ENCODE data around the gene AACS.
A peak's percentile ranks its signal among the peaks of the same experiment; 100 is the strongest.

AACS gene

DNA sequence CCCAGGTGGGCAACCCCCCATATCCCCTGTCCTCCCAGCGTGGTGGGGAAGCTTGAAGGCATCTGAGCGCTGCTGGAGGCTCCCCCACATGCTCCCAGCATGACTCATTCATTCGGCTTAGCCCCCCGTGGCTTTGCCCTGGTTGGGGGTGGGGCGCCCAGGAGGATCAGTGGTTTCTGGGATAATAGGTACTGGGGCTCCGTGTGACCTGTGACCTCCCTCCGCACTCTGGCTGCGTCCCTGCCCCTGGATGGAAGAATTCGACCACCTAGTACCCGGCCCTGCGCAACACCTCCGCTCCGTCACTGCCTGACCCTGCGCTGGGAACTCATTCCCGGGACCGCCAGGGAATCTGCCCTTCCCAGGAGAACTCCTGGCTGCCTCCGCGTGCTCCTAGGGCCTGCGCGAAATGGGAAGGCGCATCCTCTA lies 120.1 kb downstream of the AACS start:
- Mint-ChIP-seq H3K4me3 (peak overlapping the region; percentile 25 to 33), H3K4me1 (ENCODE audit: low read depth in 2 of 2) (peaks cover 5 to 8% of the 10 kb centered on the region in 2 donors)

DNA sequence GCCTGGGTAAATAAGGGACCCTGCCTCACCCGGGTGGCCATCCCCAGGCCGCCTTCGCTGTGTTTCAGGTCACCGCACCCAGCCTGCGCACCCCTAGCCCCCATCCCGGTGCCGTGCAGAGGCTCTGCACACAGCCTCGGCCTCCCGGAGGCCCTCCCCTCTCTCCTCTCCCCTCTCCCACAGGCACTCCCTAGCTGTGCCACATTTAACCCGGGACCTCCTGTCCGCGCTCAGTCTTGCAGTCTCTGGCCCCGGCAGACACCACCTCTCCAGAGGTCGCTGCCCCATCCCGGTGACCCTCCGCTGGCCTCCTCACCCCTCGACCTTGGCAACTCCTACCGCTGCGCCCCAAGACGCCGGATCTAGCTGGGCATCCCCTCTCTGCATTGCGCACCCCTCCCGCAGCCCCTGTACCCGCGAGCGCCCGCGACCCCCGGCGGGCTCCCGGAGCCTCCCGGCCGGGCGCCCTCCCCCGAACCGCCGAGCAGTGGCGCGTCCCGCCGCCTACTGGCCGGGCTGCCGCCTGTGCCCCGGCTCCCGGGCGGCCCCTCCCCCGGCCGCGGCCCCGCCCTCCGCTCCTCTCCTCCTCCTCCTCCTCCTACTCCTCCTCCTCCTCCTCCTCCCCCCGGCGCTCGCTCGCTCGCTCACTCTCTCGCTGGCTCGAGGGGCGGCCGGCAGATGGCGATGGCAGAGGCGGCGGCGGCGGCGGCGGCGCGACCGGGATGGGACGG lies 120.7 kb downstream of the AACS start, which contains the start of gene TMEM132B:
Gene TMEM132B, plus strand, starts transcription at position 647 of the 731 bp plus-strand sequence.
- Mint-ChIP-seq H3K27me3 (peaks cover 74 to 88% of the 10 kb centered on the region in 2 donors), H3K4me3 (peak within 1 kb of the TSS; percentile 25 to 60), H3K9me3 (no peaks in the 10 kb centered on the region), H3K4me1 (ENCODE audit: low read depth in 2 of 2) (peaks cover 5 to 8% of the 10 kb centered on the region in 2 donors), H3K36me3 (ENCODE audit: insufficient read depth) (no peaks in the 10 kb centered on the region), H3K27ac (no peak within 1 kb of the TSS)
- no peak for DNase-seq
- ATAC-seq (replicated peaks), result no peak

More for the DNA sequence above, 120.1 kb downstream of the AACS start:
- no peaks in the 10 kb centered on the region for H3K9me3 Mint-ChIP-seq
- DNase-seq, result no peak
- H3K36me3 Mint-ChIP-seq (ENCODE audit: insufficient read depth), result no peaks in the 10 kb centered on the region
- ATAC-seq (replicated peaks), result no peak
- peaks cover 74 to 88% of the 10 kb centered on the region in 2 donors for H3K27me3 Mint-ChIP-seq
- H3K27ac Mint-ChIP-seq, result no peak overlapping the region

DNA sequence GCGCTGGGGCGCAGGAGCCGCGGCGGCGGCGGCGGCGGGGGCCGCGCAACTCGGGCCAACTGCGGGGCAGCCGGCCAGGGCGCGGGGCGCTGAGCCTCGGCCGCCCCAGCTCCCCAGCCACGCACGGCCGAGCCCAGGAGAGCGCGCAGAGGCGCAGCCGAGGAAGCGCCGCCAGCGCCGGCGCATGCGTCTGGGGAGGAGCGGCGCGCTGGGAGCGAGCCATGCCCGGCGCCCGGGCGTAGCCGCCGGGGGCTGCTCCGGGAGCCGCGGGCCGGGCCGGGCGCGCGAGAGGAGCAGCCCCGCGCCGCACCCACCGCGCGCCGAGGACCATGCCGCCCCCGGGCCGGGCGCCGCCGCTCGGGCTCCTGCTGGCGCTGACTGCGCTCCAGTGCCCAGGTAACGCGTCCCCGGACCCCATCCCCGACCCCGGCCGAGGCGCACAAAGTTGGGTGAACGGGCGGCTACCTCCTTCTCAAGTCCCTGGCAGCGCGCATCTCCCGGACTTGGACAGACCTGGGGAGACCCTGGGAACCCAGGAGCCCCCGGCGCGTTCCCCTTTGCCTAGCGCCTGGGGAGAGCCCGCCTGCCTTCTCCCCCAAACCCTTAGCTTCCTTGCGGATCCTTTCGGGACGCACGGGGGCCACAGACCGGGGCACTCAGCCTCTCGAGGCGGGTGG lies 121.4 kb downstream of the AACS start:
- H3K9me3 Mint-ChIP-seq, result no peaks in the 10 kb centered on the region
- peak overlapping the region in 1 of 2 donors; percentile 60 for H3K4me3 Mint-ChIP-seq
- no peak overlapping the region for H3K27ac Mint-ChIP-seq
- no peaks in the 10 kb centered on the region for H3K36me3 Mint-ChIP-seq (ENCODE audit: insufficient read depth)
- ATAC-seq (replicated peaks) (no peak), DNase-seq (no peak)
- peaks cover 5 to 8% of the 10 kb centered on the region in 2 donors for H3K4me1 Mint-ChIP-seq (ENCODE audit: low read depth in 2 of 2)
- peaks cover 75 to 87% of the 10 kb centered on the region in 2 donors for H3K27me3 Mint-ChIP-seq

DNA sequence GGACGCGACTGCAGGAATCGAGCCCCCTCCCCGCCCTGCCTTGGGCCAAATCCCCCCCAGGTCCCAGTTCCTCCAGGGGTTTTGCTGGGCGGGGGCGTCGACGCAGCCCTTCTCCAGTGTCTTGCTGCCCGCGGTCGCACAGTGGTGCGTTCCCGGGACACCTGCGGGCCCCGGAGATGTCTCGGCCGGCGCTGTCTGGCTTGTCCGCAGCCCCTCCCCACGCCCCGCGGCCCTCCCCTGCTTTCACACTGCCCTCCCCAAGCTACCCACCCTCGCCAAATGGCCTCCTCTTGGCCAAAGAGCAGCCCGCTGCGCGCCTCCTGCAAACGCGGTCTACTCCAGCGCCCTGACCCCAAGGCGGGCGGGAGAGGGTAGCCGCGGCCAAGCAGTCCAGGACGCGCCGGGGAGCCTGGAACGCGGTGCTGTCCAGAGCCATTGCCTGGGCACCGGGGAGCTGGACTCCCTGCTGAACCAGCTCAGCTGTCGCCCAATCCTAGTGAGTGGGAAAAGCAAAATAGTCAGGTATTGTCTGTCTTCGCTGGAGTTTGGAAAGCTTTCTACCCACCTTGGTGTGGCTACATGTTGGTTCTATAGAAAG lies 122.0 kb downstream of the AACS start:
- H3K27me3 Mint-ChIP-seq, result peaks cover 75 to 87% of the 10 kb centered on the region in 2 donors
- no peak overlapping the region for H3K27ac Mint-ChIP-seq
- no peaks in the 10 kb centered on the region for H3K9me3 Mint-ChIP-seq
- no peaks in the 10 kb centered on the region for H3K36me3 Mint-ChIP-seq (ENCODE audit: insufficient read depth)
- H3K4me3 Mint-ChIP-seq, result peak overlapping the region; percentile 47 to 60
- ATAC-seq (replicated peaks), result no peak
- peaks cover 5 to 8% of the 10 kb centered on the region in 2 donors for H3K4me1 Mint-ChIP-seq (ENCODE audit: low read depth in 2 of 2)
- no peak for DNase-seq

DNA sequence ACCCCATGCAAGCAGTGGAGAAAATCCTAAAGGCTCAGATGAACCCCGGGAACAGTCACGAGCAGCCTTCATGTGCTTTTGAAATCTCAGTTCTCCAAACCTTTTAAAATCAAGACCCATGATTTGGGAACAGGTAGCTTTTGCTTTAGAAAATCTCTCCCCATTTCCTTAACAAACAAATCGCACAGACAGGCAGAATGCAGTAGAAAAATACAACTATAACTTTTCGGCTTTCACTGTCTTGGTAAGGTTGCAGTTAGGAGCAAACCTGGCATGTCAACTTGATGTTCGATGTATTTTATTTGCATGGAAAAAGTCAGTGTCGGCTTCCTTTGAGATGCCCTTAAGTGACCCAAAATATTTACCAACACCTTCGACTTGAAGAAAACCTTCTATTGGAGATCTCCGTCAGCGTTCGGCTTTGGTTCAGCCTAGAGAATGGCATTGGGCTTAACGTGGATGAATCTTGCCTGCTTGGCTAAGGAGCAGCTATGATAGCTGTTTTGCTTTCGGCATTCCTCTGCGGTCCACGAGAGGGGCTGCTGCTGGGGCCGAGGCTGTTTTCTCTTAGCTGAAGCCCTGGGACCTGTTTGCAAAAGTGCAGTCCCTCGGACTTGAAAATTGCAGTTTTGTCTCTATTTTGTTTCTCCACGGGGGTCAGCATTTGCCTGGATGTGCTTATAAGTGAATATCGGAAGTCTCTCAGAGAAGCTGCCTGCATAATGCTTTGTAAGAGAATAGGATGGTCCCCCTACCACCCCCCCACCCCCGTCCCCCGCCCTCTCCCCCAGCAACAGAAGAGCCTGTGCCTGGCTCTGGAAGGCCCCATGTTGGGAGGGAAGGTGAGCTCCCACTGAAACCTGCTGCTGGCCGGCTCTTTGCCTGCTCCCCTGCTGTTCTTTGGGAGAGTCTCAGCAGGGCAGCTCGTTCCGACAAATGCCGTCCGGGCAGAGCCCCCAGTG lies 122.8 kb downstream of the AACS start:
- ATAC-seq (replicated peaks) (no peak), DNase-seq (no peak)
- Mint-ChIP-seq H3K27me3 (peaks cover 80 to 87% of the 10 kb centered on the region in 2 donors), H3K4me3 (peak overlapping the region; percentile 33 to 47), H3K4me1 (ENCODE audit: low read depth in 2 of 2) (peaks cover 5 to 8% of the 10 kb centered on the region in 2 donors), H3K36me3 (ENCODE audit: insufficient read depth) (no peaks in the 10 kb centered on the region), H3K27ac (no peak overlapping the region), H3K9me3 (no peaks in the 10 kb centered on the region)

DNA sequence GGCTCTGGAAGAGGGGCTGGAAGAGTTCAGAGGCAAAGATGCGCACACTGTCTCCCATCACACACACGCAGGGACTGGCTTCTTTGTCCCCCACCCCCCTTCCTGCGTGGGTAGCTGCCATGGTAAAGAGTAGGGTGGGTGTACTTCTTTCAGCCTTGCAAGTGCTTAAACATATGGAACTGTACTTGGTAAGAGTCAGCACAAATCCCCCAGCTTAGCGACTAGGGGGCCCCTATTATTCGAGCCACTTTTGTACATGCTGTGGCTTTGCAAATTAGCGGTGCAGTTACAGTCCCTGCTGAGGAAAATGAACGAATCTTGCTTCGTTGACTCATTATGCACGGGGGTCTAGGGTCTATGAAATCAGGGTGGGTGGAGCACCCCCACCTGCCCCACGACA lies 123.8 kb downstream of the AACS start:
- H3K4me1 Mint-ChIP-seq (ENCODE audit: low read depth in 2 of 2), result peaks cover 0 to 5% of the 10 kb centered on the region in 2 donors
- H3K36me3 Mint-ChIP-seq (ENCODE audit: insufficient read depth), result no peaks in the 10 kb centered on the region
- H3K27me3 Mint-ChIP-seq, result peaks cover 83 to 87% of the 10 kb centered on the region in 2 donors
- no peak overlapping the region for H3K27ac Mint-ChIP-seq
- no peak overlapping the region for H3K4me3 Mint-ChIP-seq
- DNase-seq (no peak), ATAC-seq (replicated peaks) (no peak)
- no peaks in the 10 kb centered on the region for H3K9me3 Mint-ChIP-seq

DNA sequence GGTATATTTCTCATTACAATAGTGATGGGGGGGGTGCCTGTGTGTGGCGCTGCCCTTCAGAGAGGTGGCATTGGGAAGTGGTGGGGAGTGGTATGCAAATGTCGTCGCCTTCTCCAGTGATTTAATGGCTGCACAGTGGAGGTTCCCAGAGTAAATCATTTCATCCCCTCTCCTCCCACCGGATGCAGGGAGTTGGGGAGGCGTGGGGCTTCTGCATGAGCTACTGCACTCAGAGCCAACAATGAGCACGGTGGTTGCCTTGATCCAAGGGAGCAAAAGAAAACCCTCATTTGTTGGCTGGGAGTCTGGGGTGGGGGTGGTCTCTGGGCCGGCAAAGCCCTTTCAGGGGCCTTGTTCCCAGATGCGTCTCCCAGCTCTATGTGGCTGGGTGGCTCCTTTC lies 124.3 kb downstream of the AACS start:
- Mint-ChIP-seq H3K4me1 (ENCODE audit: low read depth in 2 of 2) (peaks cover 0 to 5% of the 10 kb centered on the region in 2 donors), H3K36me3 (ENCODE audit: insufficient read depth) (no peaks in the 10 kb centered on the region), H3K27ac (no peak overlapping the region), H3K4me3 (no peak overlapping the region), H3K9me3 (no peaks in the 10 kb centered on the region), H3K27me3 (peaks cover 83 to 87% of the 10 kb centered on the region in 2 donors)
- DNase-seq (no peak), ATAC-seq (replicated peaks) (no peak)

DNA sequence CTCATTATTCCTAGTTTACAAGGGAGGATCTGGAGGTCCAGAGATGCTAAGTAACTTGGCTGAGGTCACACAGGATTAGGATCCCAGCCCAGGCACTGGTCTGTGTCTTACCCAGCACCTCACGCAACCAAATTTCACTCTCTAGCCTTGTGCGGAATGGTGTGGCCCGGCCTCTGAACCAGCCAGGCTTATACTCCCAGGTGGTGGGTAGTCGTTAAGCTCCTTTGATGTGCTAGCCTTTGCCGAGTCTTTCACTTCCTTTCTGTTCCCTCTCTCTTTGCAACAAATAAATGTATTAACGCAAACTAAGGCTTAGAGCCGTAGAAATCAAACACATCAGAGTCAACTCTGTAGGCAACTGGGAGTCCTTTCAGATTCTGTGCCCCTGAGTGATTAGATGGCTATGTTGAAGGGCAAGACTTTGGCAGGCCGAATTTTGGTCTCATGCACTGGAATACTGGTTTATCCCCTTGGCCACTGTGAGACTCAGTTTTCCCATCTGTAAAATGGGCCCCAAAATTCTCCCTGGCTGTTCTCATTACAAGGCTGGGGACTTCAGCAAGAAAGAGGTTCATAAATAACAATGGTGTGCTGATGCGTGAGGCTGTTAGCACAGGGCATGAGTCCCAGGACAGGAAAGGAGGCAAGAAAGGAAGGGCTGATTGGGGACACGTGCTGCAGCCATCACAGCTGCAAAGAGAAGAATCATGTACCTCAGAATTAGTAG lies 126.3 kb downstream of the AACS start:
- Mint-ChIP-seq H3K27ac (no peak overlapping the region), H3K4me3 (no peak overlapping the region), H3K9me3 (no peaks in the 10 kb centered on the region), H3K4me1 (ENCODE audit: low read depth in 2 of 2) (peaks cover 3 to 5% of the 10 kb centered on the region in 2 donors), H3K27me3 (peaks cover 88 to 93% of the 10 kb centered on the region in 2 donors), H3K36me3 (ENCODE audit: insufficient read depth) (no peaks in the 10 kb centered on the region)
- ATAC-seq (replicated peaks) (no peak), DNase-seq (no peak)

DNA sequence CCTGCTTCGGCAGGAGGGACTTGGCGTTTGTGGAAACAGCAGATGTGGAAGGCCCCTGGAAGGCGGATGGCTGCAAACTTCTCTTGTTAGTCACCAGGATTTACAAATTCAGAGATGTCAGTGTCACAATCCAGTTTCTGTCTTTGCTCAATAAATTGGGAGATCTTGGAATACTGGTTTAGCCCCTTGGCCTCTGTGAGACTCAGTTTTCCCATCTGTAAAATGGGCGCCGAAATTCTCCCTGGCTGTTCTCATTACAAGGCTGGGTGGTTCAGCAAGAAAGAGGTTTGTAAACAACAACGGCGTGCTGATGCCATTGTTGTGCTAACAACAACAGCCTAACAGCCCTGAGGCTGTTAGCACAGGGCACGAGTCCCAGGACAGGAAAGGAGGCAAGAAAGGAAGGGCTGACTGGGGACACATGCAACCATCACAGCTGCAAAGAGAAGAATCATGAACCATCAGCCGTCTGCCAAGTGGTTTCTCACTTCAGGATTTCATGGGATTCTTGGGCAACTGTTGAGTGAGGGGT lies 127.5 kb downstream of the AACS start:
- H3K27me3 Mint-ChIP-seq, result peaks cover 92 to 94% of the 10 kb centered on the region in 2 donors
- DNase-seq (no peak), ATAC-seq (replicated peaks) (no peak)
- peaks cover 3 to 5% of the 10 kb centered on the region in 2 donors for H3K4me1 Mint-ChIP-seq (ENCODE audit: low read depth in 2 of 2)
- no peaks in the 10 kb centered on the region for H3K36me3 Mint-ChIP-seq (ENCODE audit: insufficient read depth)
- no peak overlapping the region for H3K4me3 Mint-ChIP-seq
- H3K27ac Mint-ChIP-seq, result no peak overlapping the region
- H3K9me3 Mint-ChIP-seq, result no peaks in the 10 kb centered on the region
